ENCODE results near the gene ABI3BP. TPM values are rescaled to one million over a fixed set of nuclear protein-coding genes. Genes with fewer than 3 reads are reported as not detected.

The ABI3BP gene
- total and polyA plus RNA-seq, 2 donors (not counting 1 experiment from before 2014, with no cell fraction given) = 4.8 to 62.9 TPM

DNA sequence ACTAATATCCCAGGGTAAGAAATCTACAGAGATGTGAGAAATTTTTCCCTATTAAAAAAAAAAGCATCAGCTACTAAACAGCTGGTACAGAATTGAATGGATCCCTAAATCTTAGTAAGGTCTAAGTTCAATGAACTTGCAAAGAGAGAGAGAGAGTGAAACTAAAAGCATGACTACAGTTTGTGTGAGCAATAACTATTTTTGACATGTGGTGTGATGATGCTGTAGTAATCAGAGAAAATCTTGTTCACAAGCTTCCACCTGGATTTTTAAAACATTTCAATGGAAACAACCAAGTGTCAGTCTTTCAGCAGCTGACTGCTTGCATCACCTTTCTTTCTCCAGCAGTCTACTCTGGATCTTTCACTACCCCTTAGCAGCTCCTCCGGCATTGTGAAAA is 45.2 kb upstream of the ABI3BP start:
- H3K9me3 ChIP-seq (ENCODE audit: control insufficient read depth, insufficient read depth, low read depth, low read length) = no peaks in the 10 kb centered on the region
- H3K4me1 ChIP-seq (ENCODE audit: control insufficient read depth, extremely low read depth, insufficient read depth, low read length) = peaks cover 12% of the 10 kb centered on the region
- no peaks in the 10 kb centered on the region for H3K36me3 ChIP-seq (ENCODE audit: control insufficient read depth, insufficient read depth, low read length)
- H2AFZ ChIP-seq (ENCODE audit: low read length) = peak overlapping the region; percentile 18
- DNase-seq (ENCODE audit: low read depth in 2 of 2) = peak; percentile 11 to 28
- TF ChIP-seq CTCF (conservative IDR thresholded peaks at IDR 0.05 in 1 of 2, IDR thresholded peaks at IDR 0.05 in 1 of 2; ENCODE audit: low read depth in 1 of 2, low read length in 2 of 2) = no peak
- TF ChIP-seq EZH2 (IDR thresholded peaks at IDR 0.05; ENCODE audit: low read length, missing control alignments) = no peak
- H3K4me3 ChIP-seq (replicated peaks in 1 of 4; ENCODE audit: control extremely low read depth in 1 of 4, insufficient read depth in 1 of 4, low read depth in 3 of 4, low read length in 4 of 4) = no peak overlapping the region
- H3K27ac ChIP-seq (ENCODE audit: insufficient read depth, low read length) = no peak overlapping the region
- H3K79me2 ChIP-seq (ENCODE audit: control insufficient read depth, insufficient read depth, low read length) = no peaks in the 10 kb centered on the region
- no peak overlapping the region for H3K9ac ChIP-seq (ENCODE audit: insufficient read depth, low read length)
- no peak overlapping the region for H3K4me2 ChIP-seq (ENCODE audit: extremely low read depth, insufficient read depth, low read length)
- no peaks in the 10 kb centered on the region for H3K27me3 ChIP-seq (ENCODE audit: control insufficient read depth, insufficient read depth, low read length)
- no peaks in the 10 kb centered on the region for H4K20me1 ChIP-seq (ENCODE audit: control insufficient read depth, extremely low read depth, insufficient read depth, low read length)

GRCh38 chr3:101037613-101038012 is 44.4 kb upstream of the ABI3BP start:
- no peaks in the 10 kb centered on the region for H3K79me2 ChIP-seq (ENCODE audit: control insufficient read depth, insufficient read depth, low read length)
- TF ChIP-seq CTCF (conservative IDR thresholded peaks at IDR 0.05 in 1 of 2, IDR thresholded peaks at IDR 0.05 in 1 of 2; ENCODE audit: low read depth in 1 of 2, low read length in 2 of 2) = no peak
- TF ChIP-seq EZH2 (IDR thresholded peaks at IDR 0.05; ENCODE audit: low read length, missing control alignments) = no peak
- H3K27ac ChIP-seq (ENCODE audit: insufficient read depth, low read length) = no peak overlapping the region
- H3K4me3 ChIP-seq (replicated peaks in 1 of 4; ENCODE audit: control extremely low read depth in 1 of 4, insufficient read depth in 1 of 4, low read depth in 3 of 4, low read length in 4 of 4) = no peak overlapping the region
- H4K20me1 ChIP-seq (ENCODE audit: control insufficient read depth, extremely low read depth, insufficient read depth, low read length) = no peaks in the 10 kb centered on the region
- no peak overlapping the region for H3K4me2 ChIP-seq (ENCODE audit: extremely low read depth, insufficient read depth, low read length)
- H3K4me1 ChIP-seq (ENCODE audit: control insufficient read depth, extremely low read depth, insufficient read depth, low read length) = peaks cover 10% of the 10 kb centered on the region
- H3K27me3 ChIP-seq (ENCODE audit: control insufficient read depth, insufficient read depth, low read length) = no peaks in the 10 kb centered on the region
- DNase-seq (ENCODE audit: low read depth in 2 of 2) = no peak
- no peak overlapping the region for H3K9ac ChIP-seq (ENCODE audit: insufficient read depth, low read length)
- no peaks in the 10 kb centered on the region for H3K9me3 ChIP-seq (ENCODE audit: control insufficient read depth, insufficient read depth, low read depth, low read length)
- H2AFZ ChIP-seq (ENCODE audit: low read length) = no peak overlapping the region
- H3K36me3 ChIP-seq (ENCODE audit: control insufficient read depth, insufficient read depth, low read length) = no peaks in the 10 kb centered on the region

DNA sequence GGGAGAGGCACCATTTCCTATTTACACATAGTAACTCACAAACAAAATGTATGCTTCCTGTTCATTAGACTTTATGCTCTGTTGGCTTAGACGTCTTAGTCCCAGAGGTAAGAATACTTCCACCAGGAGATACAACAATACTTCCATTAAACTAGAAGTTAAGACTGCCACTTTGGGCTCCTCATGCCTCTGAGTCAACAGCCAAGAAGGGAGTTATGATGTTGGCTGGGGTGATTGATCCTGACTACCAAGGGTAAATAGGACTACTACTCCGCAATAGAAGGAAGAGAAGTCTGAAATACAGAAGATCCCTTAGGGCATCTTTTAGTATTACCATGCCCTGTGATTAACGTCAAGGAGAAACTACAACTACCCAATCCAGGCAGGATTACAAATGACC is 43.5 kb upstream of the ABI3BP start:
- H3K4me1 ChIP-seq (ENCODE audit: control insufficient read depth, extremely low read depth, insufficient read depth, low read length) = peaks cover 10% of the 10 kb centered on the region
- DNase-seq (ENCODE audit: low read depth in 2 of 2) = peak in 1 of 2 donors; percentile 43

More for the DNA sequence above, 43.5 kb upstream of the ABI3BP start:
- Histone ChIP-seq H3K36me3 (ENCODE audit: control insufficient read depth, insufficient read depth, low read length) (no peaks in the 10 kb centered on the region), H3K9ac (ENCODE audit: insufficient read depth, low read length) (no peak overlapping the region), H3K9me3 (ENCODE audit: control insufficient read depth, insufficient read depth, low read depth, low read length) (no peaks in the 10 kb centered on the region), H3K27me3 (ENCODE audit: control insufficient read depth, insufficient read depth, low read length) (no peaks in the 10 kb centered on the region), H3K27ac (ENCODE audit: insufficient read depth, low read length) (peak overlapping the region; percentile 67), H4K20me1 (ENCODE audit: control insufficient read depth, extremely low read depth, insufficient read depth, low read length) (no peaks in the 10 kb centered on the region), H2AFZ (ENCODE audit: low read length) (peak overlapping the region; percentile 42), H3K79me2 (ENCODE audit: control insufficient read depth, insufficient read depth, low read length) (no peaks in the 10 kb centered on the region), H3K4me2 (ENCODE audit: extremely low read depth, insufficient read depth, low read length) (peak overlapping the region; percentile 42), H3K4me3 (replicated peaks in 1 of 4; ENCODE audit: control extremely low read depth in 1 of 4, insufficient read depth in 1 of 4, low read depth in 3 of 4, low read length in 4 of 4) (no peak overlapping the region)
- no peak for TF ChIP-seq EZH2 (IDR thresholded peaks at IDR 0.05; ENCODE audit: low read length, missing control alignments)
- TF ChIP-seq CTCF (conservative IDR thresholded peaks at IDR 0.05 in 1 of 2, IDR thresholded peaks at IDR 0.05 in 1 of 2; ENCODE audit: low read depth in 1 of 2, low read length in 2 of 2) = no peak

All from fibroblast of lung (primary cell).